ENCODE results near the gene OR4K1. TPM values are rescaled to one million over a fixed set of nuclear protein-coding genes. Genes with fewer than 3 reads are reported as not detected.

The OR4K1 gene
- total RNA-seq, 2 donors from 2014 or later: not detected

GRCh38 chr14:19911114-19911513 lies 19.6 kb upstream of the OR4K1 start:
- H3K9me3 ChIP-seq: no peaks in the 10 kb centered on the region
- no peaks in the 10 kb centered on the region for H3K27me3 ChIP-seq (replicated peaks; ENCODE audit: insufficient read depth)
- DNase-seq (ENCODE audit: low spot score) (no peak), ATAC-seq (ENCODE audit: insufficient number of reproducible peaks, low FRiP score, low read depth) (no peak)
- H3K27ac ChIP-seq: no peak overlapping the region
- H3K36me3 ChIP-seq: no peaks in the 10 kb centered on the region
- TF ChIP-seq CTCF (IDR thresholded peaks at IDR 0.05): no peak
- H3K4me1 ChIP-seq (ENCODE audit: control insufficient read depth in 1 of 2, low read depth in 2 of 2): no peaks in the 10 kb centered on the region
- H3K4me3 ChIP-seq: no peak overlapping the region

- no peaks in the 10 kb centered on the region for H3K9me3 ChIP-seq
- H3K36me3 ChIP-seq: no peaks in the 10 kb centered on the region
- H3K4me3 ChIP-seq: no peak overlapping the region
- no peaks in the 10 kb centered on the region for H3K4me1 ChIP-seq (ENCODE audit: control insufficient read depth in 1 of 2, low read depth in 2 of 2)
- H3K27ac ChIP-seq: no peak overlapping the region
- no peak for DNase-seq (ENCODE audit: low spot score)
- ATAC-seq (ENCODE audit: insufficient number of reproducible peaks, low FRiP score, low read depth): no peak
- H3K27me3 ChIP-seq (replicated peaks; ENCODE audit: insufficient read depth): no peaks in the 10 kb centered on the region
- no peak for TF ChIP-seq CTCF (IDR thresholded peaks at IDR 0.05)
Measured at GRCh38 chr14:19917243-19917642, 13.5 kb upstream of the OR4K1 start.

GRCh38 chr14:19917955-19918518 lies 12.7 kb upstream of the OR4K1 start:
- TF ChIP-seq CTCF (IDR thresholded peaks at IDR 0.05): no peak
- no peaks in the 10 kb centered on the region for H3K36me3 ChIP-seq
- no peaks in the 10 kb centered on the region for H3K9me3 ChIP-seq
- H3K27me3 ChIP-seq (replicated peaks; ENCODE audit: insufficient read depth): no peaks in the 10 kb centered on the region
- no peak for DNase-seq (ENCODE audit: low spot score)
- ATAC-seq (ENCODE audit: insufficient number of reproducible peaks, low FRiP score, low read depth): no peak
- H3K27ac ChIP-seq: no peak overlapping the region
- no peak overlapping the region for H3K4me3 ChIP-seq
- H3K4me1 ChIP-seq (ENCODE audit: control insufficient read depth in 1 of 2, low read depth in 2 of 2): no peaks in the 10 kb centered on the region

GRCh38 chr14:19918553-19919264 lies 12.0 kb upstream of the OR4K1 start:
- H3K4me3 ChIP-seq: no peak overlapping the region
- H3K9me3 ChIP-seq: no peaks in the 10 kb centered on the region
- DNase-seq (ENCODE audit: low spot score): no peak
- no peak for ATAC-seq (ENCODE audit: insufficient number of reproducible peaks, low FRiP score, low read depth)
- H3K27ac ChIP-seq: no peak overlapping the region
- no peak for TF ChIP-seq CTCF (IDR thresholded peaks at IDR 0.05)
- no peaks in the 10 kb centered on the region for H3K27me3 ChIP-seq (replicated peaks; ENCODE audit: insufficient read depth)
- no peaks in the 10 kb centered on the region for H3K36me3 ChIP-seq
- no peaks in the 10 kb centered on the region for H3K4me1 ChIP-seq (ENCODE audit: control insufficient read depth in 1 of 2, low read depth in 2 of 2)

GRCh38 chr14:19920021-19920657 lies 10.6 kb upstream of the OR4K1 start, which contains the start of gene OR4K5:
TSS of gene OR4K5 (plus strand) at chr14:19920607. CDS start at chr14:19920607, 0 bp downstream.
- no peak within 1 kb of the TSS for H3K4me3 ChIP-seq
- DNase-seq (ENCODE audit: low spot score) (no peak), ATAC-seq (ENCODE audit: insufficient number of reproducible peaks, low FRiP score, low read depth) (no peak)
- H3K27me3 ChIP-seq (replicated peaks; ENCODE audit: insufficient read depth): no peaks in the 10 kb centered on the region
- no peaks in the 10 kb centered on the region for H3K36me3 ChIP-seq
- H3K4me1 ChIP-seq (ENCODE audit: control insufficient read depth in 1 of 2, low read depth in 2 of 2): no peaks in the 10 kb centered on the region
- no peak within 1 kb of the TSS for H3K27ac ChIP-seq
- no peak for TF ChIP-seq CTCF (IDR thresholded peaks at IDR 0.05)
- H3K9me3 ChIP-seq: no peaks in the 10 kb centered on the region

All from thoracic aorta (tissue), 2 donors.